DMS153 (cell line): ENCODE data around the gene SLIT3.

ENCODE experiments used
- DNase-seq: peaks from one replicate; lab custom pipeline; 2025; lab: John Stamatoyannopoulos, UW

SLIT3 gene

GRCh38 chr5:169029661-169030274, 271.2 kb downstream of the SLIT3 start:
- no peak for DNase-seq

DNA sequence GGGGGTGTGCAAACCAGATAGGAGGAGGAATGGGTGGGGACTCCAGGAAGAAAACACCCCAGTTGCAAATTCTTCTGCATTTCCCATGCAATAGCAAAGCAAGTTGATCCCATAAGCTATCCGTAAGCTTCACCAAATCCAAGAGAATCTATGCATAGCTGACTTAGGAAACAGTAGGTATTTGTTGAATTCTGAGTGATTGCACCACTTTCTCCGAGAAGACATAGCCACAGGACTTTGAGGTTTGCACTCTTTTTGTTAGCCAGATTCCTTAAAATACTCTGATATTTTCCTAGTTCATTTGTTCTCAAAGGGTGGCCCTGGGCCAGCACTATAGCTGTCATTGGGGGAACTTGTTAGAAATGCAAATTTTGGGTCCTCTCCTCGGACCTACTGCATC, 271.9 kb downstream of the SLIT3 start:
- DNase-seq, result no peak

DNA sequence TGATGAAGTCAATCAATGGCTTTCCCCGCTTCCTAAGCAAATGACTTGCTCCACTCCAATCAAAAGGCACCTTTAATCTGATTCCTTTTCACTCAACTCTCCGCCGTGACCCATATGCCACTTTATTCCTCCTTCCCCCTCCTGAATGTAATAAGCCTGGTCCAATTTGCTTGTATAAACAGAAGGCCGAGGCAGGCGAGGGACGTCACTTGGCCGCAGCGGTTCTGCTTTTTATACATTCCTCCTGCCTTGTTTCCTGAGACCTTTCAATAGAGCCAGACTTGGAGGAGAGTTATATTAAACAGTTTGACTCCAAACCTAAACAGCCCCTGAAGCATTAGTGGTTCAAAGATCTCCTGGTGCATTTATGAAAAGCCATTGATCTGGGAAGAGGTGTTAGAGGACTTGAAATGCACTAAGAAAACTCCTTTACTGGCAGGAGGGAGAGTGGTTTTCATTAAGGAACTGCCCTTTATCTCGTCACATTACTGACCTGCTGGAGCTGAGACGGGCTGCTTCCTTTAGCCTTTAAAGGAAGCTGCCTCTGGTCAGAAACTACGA, 273.4 kb downstream of the SLIT3 start:
- DNase-seq, result no peak

- no peak for DNase-seq
Measured at GRCh38 chr5:169025491-169025890, 275.4 kb downstream of the SLIT3 start.

GRCh38 chr5:169024421-169024820, 276.5 kb downstream of the SLIT3 start:
- no peak for DNase-seq

- DNase-seq, result no peak
Measured at GRCh38 chr5:169022718-169023117, 278.2 kb downstream of the SLIT3 start.

DNA sequence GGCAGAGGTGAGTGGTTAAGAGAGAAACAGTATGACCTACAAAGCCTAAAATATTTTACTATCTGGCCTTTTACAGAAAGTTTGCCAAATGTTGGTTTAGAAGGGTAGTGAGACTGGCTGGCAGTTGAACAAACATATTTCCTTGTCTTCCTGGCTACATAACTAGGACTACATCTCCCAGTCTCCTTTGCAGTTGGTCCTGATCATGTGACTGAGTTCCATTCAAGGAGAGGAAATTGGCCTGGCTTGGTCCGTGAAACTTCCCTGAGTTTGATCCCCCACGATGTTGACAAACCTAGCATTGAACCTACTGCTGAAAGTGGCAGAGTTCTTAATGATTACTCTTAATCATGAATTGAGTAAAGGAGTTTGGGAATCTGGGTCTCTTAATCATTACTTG, 280.8 kb downstream of the SLIT3 start:
- no peak for DNase-seq

DNA sequence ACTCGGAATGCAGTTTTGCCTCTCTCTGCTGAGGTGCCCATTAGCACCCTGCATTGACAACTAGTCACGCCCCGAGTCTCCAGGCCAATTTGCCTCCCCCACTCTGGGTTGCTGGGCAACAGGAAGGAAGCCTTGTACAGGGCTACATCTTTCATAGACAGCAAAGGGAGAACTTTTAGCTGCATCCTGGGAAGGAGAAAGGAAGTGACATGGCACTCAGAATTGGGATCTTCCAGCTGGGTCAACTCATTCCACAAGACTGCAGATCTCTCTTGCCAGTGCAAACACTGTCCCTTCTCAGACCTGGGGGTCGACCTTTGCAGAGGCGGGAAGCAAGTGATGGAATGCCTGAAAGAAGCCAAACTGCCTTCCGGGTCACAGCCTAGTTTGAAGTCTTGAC, 282.0 kb downstream of the SLIT3 start:
- no peak for DNase-seq

- DNase-seq, result no peak
Measured at GRCh38 chr5:169015991-169016390, 284.9 kb downstream of the SLIT3 start.

GRCh38 chr5:169013846-169014245, 287.1 kb downstream of the SLIT3 start:
- DNase-seq, result no peak

- no peak for DNase-seq
Measured at GRCh38 chr5:169013208-169013728, 287.7 kb downstream of the SLIT3 start.

- no peak for DNase-seq
Measured at GRCh38 chr5:169012450-169012849, 288.5 kb downstream of the SLIT3 start.

- DNase-seq, result no peak
Measured at GRCh38 chr5:169011451-169011850, 289.5 kb downstream of the SLIT3 start.

- DNase-seq, result no peak
Measured at GRCh38 chr5:169011009-169011408, 289.9 kb downstream of the SLIT3 start.

GRCh38 chr5:169009123-169009522, 291.8 kb downstream of the SLIT3 start:
- DNase-seq, result no peak

GRCh38 chr5:169006842-169007790, 293.8 kb downstream of the SLIT3 start:
- DNase-seq, result no peak

DNA sequence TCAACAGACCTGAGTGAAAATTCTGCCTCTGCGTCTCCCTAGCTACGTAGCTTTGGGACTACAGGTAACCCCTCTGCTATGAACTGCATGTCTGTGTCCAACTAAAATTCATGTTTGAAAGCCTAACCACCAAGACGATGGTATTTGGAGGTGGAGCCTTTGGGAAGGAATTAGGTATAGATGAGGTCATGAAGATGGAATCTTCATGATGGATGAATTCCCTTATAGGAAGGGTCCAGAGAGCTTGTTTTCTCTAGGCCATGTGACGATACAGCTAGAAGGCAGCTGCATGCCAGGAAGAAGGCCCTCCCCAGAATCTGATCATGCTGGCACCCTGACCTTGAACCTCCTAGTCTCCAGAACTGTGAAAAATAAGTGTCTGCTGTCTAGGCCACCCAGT, 296.4 kb downstream of the SLIT3 start:
- no peak for DNase-seq

- DNase-seq, result no peak
Measured at GRCh38 chr5:169003721-169004541, 297.0 kb downstream of the SLIT3 start.

DNA sequence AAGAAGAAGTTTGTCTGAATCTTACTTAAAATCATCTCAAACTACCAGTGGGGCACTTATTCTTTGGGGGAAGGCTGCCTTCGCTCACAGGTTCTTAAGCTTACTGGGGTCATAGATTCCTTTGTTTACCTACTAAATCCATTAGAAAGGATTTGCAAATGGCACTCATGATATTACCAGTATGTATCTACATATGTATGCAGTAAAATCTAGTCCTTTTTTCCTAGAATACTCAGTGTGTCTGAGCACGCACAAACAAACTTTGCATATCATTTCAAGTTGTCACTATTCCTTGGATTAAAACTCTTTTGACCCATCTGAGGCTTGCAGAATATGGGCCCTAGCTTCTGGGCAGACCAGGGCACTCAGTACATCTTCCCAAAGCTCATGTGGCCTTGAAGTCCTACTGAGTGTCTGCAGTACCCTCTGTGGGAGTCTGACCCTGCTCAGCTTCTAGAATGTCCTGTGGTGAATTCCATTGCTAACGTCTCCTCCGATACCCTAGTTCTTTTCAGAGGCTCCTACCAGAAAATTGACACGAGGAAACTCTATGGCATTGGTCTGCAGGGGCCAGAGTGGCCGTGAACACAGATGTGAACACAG, 297.9 kb downstream of the SLIT3 start:
- no peak for DNase-seq

GRCh38 chr5:169001394-169001793, 299.5 kb downstream of the SLIT3 start:
- DNase-seq, result no peak

- DNase-seq, result no peak
Measured at GRCh38 chr5:168995024-168995423, 305.9 kb downstream of the SLIT3 start.

GRCh38 chr5:168992687-168993086, 308.3 kb downstream of the SLIT3 start:
- DNase-seq, result no peak
